ENCODE results near the gene CRAMP1.

CRAMP1 gene

GRCh38 chr16:1657841-1658240 is 45.7 kb downstream of the CRAMP1 start:
- no peak for FAIRE-seq

GRCh38 chr16:1659031-1659430 is 46.9 kb downstream of the CRAMP1 start:
- FAIRE-seq = no peak

GRCh38 chr16:1661826-1662225 is 49.7 kb downstream of the CRAMP1 start:
- no peak for FAIRE-seq

- no peak for FAIRE-seq
These were observed 50.4 kb downstream of the CRAMP1 start for GRCh38 chr16:1662543-1662942.

DNA sequence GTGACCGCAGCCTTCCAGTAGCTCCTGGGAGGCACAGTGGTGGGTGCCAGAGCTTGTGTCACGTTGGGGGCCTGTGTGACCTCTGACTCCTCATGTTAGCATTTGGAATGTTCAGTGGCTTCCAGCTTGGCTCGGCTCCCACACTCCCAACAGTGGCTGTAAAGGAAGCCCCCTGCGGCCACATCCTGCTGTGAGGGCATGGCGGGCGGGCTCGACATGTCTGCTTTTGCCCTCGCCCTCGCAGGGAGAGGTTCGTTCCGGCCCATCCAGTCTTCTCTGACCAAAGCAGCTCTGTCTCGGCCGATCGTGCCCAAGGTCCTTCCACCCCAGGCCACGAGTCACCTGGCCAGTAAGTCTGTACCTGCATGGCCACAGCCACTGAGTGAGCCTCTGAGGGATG is 53.7 kb downstream of the CRAMP1 start:
- no peak for FAIRE-seq

DNA sequence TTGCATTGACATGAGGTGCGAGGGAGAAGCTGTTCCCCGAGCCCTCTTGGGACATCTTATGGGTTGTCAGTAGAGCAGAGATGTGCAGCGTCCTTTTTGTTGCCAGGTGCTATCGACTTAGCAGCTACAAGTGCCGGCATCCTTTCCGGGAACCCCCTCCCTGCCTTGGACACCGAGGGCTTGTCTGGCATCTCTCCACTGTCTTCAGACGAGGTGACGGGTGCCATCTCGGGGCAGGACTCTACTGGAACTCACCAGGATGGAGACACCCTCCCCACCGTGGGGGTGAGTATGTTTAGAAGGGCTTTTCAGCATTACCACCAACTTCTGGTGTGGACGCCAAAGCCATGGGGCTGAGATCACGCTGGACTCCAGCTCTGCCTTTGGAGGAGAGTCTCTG is 54.2 kb downstream of the CRAMP1 start:
- no peak for FAIRE-seq

DNA sequence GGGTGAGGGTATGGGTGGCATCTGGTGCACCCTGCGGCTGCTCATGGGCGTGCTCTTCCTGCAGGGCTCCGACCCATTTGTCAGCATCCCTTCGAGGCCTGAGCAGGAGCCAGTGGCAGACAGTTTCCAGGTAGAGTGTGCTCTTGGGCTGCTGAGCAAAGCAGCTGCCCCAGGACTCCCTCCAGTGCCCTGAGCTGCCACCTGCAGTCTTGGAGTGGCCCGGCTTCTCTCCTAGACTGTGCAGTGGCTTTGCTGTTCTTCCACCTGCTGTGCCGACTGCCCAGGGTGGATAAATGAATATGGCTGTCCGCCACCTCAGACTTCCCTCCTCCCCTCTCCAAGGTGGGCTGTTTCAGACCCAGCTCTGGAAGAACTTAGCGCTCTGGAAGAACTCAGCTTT is 55.1 kb downstream of the CRAMP1 start:
- no peak for FAIRE-seq

DNA sequence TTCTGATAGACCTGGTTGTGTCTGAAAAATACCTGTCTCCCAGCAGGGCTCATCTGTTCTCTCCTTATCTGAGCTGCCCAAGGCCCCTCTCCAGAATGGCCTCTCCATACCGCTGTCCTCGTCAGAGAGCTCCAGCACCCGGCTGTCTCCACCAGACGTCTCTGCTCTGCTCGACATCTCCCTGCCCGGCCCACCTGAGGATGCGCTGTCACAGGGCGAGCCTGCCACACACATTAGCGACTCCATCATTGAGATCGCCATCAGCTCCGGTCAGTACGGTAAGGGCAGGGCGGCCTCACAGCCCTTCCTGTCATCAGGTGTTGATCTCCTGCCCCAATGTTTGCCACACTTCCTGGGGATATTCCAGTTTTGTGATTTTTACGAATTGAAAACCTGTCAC is 55.8 kb downstream of the CRAMP1 start:
- no peak for FAIRE-seq

DNA sequence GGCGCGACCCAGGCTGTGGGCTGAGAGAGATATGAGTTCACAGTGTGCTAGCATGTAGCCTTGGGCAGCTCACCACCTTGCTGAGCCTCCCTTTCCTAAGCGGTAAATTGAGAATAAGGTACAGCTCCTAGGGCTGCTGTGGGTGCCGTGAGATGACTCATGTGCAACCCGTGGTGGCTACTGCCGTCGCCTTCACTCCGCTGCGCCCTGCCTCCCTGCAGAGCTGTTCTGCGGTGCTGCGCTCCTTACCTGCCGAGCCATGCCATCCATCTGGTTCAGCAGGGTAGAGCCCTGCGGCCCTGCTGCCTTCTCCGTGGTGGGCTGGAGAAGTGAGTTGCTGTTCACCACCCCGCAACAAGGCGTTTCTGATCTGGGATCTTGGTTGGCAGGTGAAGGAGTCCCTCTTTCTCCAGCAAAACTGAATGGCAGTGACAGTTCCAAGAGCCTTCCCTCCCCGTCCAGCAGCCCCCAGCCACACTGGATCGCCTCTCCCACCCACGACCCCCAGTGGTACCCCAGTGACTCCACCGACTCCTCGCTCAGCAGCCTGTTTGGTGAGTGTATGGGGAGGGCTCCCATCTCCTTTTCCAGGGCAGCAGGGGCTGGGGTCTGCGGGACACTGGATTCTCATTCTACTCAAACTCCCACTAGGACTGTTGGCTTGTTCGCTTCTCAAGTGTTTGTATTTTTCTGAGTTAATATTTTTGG is 56.6 kb downstream of the CRAMP1 start:
- no peak for FAIRE-seq

DNA sequence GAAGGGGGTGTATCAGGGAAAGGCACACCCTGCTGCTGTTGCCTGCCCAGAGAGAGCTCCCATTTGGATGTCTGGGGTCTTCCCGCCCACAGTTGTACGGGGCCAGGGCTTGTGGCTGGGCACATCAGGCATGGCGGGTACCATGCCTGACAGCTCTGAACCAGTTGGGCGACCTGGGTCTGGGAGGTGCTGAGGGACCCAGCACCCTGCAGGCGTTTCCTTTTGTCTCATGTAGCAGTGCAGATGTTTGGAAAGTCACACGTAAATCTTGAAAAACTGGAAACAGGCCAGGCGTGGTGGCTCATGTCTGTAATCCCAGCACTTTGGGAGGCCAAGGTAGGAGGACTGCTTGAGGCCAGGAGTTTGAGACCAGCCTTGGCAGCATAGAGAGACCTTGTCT is 57.5 kb downstream of the CRAMP1 start:
- FAIRE-seq = no peak

GRCh38 chr16:1670371-1670770 is 58.2 kb downstream of the CRAMP1 start:
- FAIRE-seq = no peak

DNA sequence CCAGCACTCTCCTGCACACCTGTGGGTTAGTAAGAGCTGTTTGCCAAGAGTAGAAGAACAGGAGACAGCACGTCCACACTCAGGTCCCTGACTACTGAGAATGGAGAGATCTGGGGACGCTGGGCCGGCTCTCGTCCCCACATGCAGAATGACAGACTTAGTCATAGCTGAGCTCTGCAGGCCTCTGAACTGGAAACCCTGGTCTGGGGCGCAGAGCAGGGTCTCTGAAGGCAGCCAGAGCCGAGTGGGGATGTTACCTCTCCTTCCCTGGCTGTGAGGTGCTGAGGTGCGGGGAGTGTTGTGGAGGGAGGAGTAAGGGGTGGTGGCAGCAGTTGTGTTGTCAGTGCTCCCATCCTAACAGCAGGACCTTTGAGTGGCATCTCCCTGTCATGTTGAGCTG is 58.7 kb downstream of the CRAMP1 start:
- no peak for FAIRE-seq

DNA sequence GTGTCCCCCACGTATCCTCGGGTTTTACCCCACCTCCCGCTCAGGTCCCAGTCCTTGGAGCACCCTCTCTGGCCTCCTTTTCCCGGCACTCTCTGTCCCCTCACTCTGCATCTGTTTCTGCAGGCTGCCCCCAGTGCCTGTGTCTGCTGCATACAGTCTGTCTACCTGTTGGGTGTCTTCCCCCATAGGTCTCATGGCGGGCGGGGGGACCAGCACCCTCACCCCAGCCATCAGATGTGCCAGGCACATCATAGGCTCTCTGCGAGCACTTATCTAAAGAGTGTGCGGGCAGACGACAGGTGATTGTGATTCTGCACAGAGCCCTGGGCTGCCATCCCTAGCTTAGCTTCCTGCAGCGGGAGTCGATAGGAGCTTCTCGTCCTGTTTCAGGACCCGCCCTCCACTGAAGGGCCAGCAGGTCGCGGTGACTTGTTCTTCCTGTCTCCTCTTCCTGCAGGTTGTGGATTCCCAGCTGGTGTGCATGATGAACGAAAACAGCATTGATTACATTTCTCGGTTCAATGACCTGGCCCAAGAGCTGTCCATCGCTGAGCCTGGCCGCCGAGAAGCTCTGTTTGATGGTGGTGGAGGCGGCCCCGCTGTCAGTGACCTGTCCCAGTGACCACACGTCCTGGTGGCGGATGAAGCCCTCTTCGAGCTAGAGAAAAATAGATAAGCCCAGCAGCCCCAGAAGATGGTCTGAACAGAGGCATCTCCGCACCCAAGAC is 61.4 kb downstream of the CRAMP1 start:
- no peak for FAIRE-seq

DNA sequence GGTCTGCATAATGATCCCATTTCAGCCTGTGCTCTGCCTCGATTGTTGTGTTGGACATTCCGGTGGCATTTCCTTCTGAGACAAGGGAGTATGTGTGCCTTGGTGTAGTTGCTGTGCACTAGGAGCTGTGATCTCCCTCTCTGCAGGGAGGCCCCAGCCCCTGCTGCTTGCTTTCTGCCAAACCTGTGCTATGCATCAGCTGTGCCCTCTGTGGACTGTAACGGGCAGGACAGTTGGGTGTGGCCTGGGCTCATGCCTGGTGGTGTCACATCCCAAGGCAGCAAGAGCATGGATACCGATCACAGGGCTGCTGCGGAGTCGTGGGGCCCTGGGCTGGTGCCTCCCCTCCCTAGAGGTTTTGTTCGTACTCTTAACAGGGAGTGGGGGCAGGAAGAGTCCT is 62.1 kb downstream of the CRAMP1 start:
- no peak for FAIRE-seq

- FAIRE-seq = no peak
These were observed 62.8 kb downstream of the CRAMP1 start for GRCh38 chr16:1674751-1675664.

DNA sequence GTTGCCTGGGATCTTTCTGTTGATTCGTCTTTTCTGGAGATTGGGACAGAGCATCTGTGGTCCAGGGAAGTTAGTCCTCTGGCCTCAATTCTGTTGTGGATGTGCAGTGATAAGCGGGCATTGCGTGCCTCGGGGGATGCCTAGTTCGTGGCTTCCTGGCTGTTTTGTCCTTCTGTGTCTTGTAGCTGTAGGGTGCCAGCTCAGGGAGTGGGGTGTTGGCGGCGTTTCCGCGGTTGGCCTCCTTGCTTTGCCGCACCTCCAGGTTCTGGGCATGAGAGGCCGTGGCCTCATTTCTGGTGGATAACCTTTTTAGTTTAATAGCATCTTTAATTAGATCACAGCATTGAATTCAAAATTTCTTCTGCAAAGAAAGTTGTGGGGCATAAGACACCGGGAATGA is 64.5 kb downstream of the CRAMP1 start:
- FAIRE-seq = no peak

GRCh38 chr16:1677339-1677738 is 65.2 kb downstream of the CRAMP1 start:
- no peak for FAIRE-seq

- FAIRE-seq = no peak
These were observed 65.9 kb downstream of the CRAMP1 start, which contains the start of gene JPT2 for GRCh38 chr16:1677942-1678499. JPT2 (plus strand) TSS chr16:1678279; CDS start chr16:1678313, 34 bp downstream.

DNA sequence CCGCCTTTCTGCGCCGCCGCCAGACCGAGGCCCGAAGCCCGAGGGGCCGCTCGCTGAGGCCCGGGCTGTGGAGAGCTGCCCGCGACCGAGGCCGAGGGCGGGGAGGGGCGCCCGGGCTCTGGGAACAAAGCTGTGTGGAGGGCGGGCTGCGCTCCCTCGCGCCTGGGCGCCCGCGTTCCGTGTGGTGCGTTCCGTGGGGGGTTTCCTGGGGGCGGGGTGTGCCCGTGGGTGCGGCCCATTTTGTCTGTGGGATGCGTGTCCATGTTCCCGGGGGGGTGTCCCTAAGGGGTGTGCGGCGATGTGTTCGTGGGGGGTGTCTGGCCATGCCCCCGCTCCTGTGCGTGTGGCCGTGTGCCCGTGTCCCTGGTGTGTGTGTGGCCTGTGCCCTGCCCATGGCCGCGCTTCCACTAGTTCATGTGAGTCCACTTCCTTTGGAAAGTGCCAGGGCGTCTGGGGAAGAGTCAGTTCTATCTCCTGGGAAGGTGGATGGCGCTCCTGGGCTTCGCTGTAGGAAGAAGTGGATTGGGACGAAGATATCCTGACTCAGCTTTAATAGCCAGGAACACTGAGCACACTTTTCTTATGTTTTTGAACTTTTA is 66.4 kb downstream of the CRAMP1 start:
- no peak for FAIRE-seq

DNA sequence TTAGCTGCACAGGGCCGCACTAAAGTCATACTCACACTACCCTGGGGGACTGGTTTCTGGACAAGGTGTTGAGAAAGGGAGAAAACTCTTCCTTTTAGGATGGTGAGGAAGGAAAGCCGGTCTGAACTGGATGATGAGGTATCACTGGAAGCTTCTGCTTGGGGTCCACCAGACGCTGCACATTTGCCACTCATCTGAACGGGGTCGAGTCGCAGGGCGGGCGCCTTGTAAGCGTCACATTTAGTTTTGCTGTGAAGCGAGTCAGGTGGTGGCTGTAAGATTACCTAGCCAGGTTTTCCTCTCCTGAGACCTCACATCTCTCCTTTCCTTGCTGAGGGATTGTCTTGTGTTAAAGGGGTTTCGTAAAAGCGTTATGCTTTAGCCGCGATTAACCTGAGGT is 68.2 kb downstream of the CRAMP1 start:
- no peak for FAIRE-seq

DNA sequence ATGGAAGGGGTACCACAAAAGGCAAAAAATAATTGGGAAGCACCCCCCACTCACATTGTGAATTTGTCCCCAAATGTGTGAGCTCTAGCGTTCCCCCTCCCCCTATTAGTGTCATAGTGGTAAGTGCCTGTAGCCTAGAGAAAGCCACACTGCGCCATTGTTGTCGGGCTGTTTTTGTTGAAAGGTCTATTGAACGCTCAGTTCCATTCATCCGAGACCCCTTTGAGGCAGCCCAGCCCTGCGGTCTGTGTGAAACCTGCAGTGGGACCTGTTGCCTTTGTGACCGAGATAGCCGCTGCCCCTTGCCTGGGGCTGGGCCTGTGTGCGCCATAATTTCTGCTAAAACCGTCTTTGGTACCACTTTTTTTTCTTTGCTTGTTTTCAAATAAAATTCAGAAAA is 68.9 kb downstream of the CRAMP1 start:
- FAIRE-seq = no peak

DNA sequence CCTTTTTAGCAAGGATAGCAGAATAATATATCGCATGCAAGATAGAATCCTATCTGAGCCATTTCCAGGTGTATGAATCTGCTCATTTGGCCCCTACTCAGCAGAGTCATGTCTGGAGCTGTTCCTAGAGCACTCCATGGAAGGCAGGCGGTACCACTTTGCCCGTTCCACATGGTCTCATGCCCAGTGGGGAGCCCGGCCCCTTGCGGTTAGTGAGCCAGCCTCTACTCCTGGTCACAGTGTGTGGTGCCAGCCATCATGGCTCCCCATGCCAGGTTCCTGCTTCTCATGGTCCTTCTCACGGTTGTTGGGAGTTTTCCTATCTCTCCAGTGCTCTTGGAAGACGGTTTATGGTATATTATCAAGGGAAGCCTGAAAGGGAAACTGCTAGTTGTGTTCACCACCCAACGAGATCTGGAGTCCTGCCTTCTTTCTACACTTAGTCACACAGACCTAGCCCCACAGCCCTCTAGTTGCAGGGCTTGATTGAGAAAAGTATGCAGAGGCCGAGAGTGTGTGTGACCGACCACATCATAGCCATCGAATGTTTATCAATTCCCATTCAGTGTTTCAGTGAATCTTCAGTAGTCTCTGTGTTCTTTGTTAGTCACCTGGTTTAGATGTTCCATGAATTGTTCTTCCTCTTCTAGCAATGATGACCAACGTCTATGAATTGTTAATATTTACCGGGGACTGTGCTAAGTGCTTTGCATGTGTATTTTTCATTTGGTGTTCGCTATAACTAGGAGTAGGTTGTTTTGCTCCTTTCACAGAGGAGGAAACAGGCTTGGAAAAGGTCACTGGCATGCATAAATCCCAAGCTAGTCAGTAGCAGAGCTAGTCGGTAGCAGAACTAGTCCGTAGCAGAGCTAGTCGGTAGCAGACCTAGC is 75.5 kb downstream of the CRAMP1 start:
- FAIRE-seq = no peak
